H1 (cell line): ENCODE data around the gene PGK1. TPM values are rescaled to one million over a fixed set of nuclear protein-coding genes. Genes with fewer than 3 reads are reported as not detected.

ENCODE experiments used
- CTCF ChIA-PET: fragments of 300-600 bp; sonication (Branson Sonifier 250); formaldehyde crosslinking; loops from one replicate; lab custom pipeline; 2021; ENCODE audit not compliant: partially characterized antibody; lab: Charles Lee
- POLR2A ChIA-PET: fragments of 300-600 bp; sonication (Branson Sonifier 250); formaldehyde crosslinking; loops from one replicate; lab custom pipeline; 2021; ENCODE audit warnings: inconsistent platforms; ENCODE audit not compliant: partially characterized antibody; lab: Charles Lee
- DNase-seq, 2 experiments: peaks; one replicate each; pipeline versions ENCODE4 v3.0.0 to v3.0.0-alpha.2; 2010 to 2022; ENCODE audit warnings: low spot score in 2 of 2, low read depth in 1 of 2, mixed read lengths in 1 of 2
- FAIRE-seq: peaks from 2 replicates; lab custom pipeline; 2011; peaks lifted over from hg19 to GRCh38; lab: Jason Lieb, UNC
- H2AFZ ChIP-seq: 2 replicates; pipeline ENCODE4 v1.8.1; 2012; ENCODE audit warnings: low read length, inconsistent platforms
- H2AK5ac ChIP-seq: 2 replicates; pipeline ENCODE4 v1.6.1; 2013; ENCODE audit warnings: low read depth, low read length
- H2BK120ac ChIP-seq: replicated peaks from 2 replicates; pipeline ENCODE3; 2013; ENCODE audit warnings: low read depth, low read length, inconsistent platforms
- H2BK12ac ChIP-seq: 2 replicates; pipeline ENCODE4 v1.6.1; 2013; ENCODE audit warnings: low read depth, low read length
- H2BK15ac ChIP-seq: 2 replicates; pipeline ENCODE4 v1.6.1; 2013; ENCODE audit warnings: low read length
- H2BK20ac ChIP-seq: 2 replicates; pipeline ENCODE4 v1.6.1; 2013; ENCODE audit warnings: low read length
- H2BK5ac ChIP-seq: 2 replicates; pipeline ENCODE4 v1.6.1; 2013; ENCODE audit warnings: low read depth, low read length
- H3K14ac ChIP-seq: 2 replicates; pipeline ENCODE4 v1.6.1; 2013; ENCODE audit warnings: inconsistent platforms; ENCODE audit not compliant: insufficient read length
- H3K18ac ChIP-seq: 2 replicates; pipeline ENCODE4 v1.6.1; 2013; ENCODE audit warnings: low read length; ENCODE audit errors: extremely low read depth
- H3K23ac ChIP-seq: 2 replicates; pipeline ENCODE4 v1.6.1; 2013; ENCODE audit warnings: inconsistent platforms; ENCODE audit not compliant: insufficient read length
- H3K23me2 ChIP-seq: 2 replicates; pipeline ENCODE4 v1.6.1; 2013; ENCODE audit warnings: low read depth, low read length
- H3K27ac ChIP-seq: 2 replicates; pipeline ENCODE4 v1.6.1; 2011; ENCODE audit warnings: low read depth, low read length, inconsistent platforms
- H3K27me3 ChIP-seq, 4 experiments: replicated peaks in 1 of 4; 1 replicate in 1 of 4; 2 replicates in 3 of 4; pipeline versions ENCODE4 v1.6.1 to v1.8.1; 2011 to 2013; ENCODE audit warnings: low read length in 3 of 4, mild to moderate bottlenecking in 3 of 4, inconsistent platforms in 2 of 4, mixed read lengths in 2 of 4, moderate library complexity in 1 of 4; ENCODE audit not compliant: control insufficient read depth in 3 of 4, insufficient read depth in 3 of 4; ENCODE audit errors: extremely low read depth in 1 of 4
- H3K36me3 ChIP-seq, 4 experiments: 2 replicates each; pipeline versions ENCODE4 v1.6.1 to v1.8.1; 2011 to 2013; ENCODE audit warnings: mild to moderate bottlenecking in 4 of 4, low read length in 3 of 4, moderate library complexity in 2 of 4, control low read depth in 1 of 4, inconsistent platforms in 1 of 4; ENCODE audit not compliant: insufficient read depth in 4 of 4, control insufficient read depth in 2 of 4
- H3K4ac ChIP-seq: replicated peaks from 2 replicates; pipeline ENCODE3; 2013; ENCODE audit warnings: low read length, low read depth, mixed read lengths, inconsistent platforms; ENCODE audit not compliant: insufficient read length
- H3K4me1 ChIP-seq, 4 experiments: replicated peaks in 1 of 4; 1 replicate in 1 of 4; 2 replicates in 3 of 4; pipeline versions ENCODE4 v1.6.1 to v1.8.1; 2011 to 2013; ENCODE audit warnings: low read length in 3 of 4, inconsistent platforms in 2 of 4, mixed read lengths in 1 of 4; ENCODE audit not compliant: insufficient read depth in 4 of 4, control insufficient read depth in 3 of 4
- H3K4me2 ChIP-seq, 2 experiments: 2 replicates each; pipeline versions ENCODE4 v1.6.1 to v1.8.1; 2011 to 2013; ENCODE audit warnings: low read depth in 2 of 2, low read length in 2 of 2, control low read depth in 1 of 2, inconsistent platforms in 1 of 2, mild to moderate bottlenecking in 1 of 2; ENCODE audit not compliant: insufficient read depth in 1 of 2
- H3K4me3 ChIP-seq, 4 experiments: fragments of 200-600, 300-600 bp in 1 of 4; sonication (generic), shearing (Covaris generic), sonication (Bioruptor Twin) in 1 of 4; 2 replicates each; pipeline versions ENCODE4 v1.5.1 to v1.8.1; 2011 to 2016; ENCODE audit warnings: low read length in 4 of 4, low read depth in 3 of 4, control low read depth in 2 of 4, inconsistent platforms in 2 of 4, mild to moderate bottlenecking in 2 of 4, mixed read lengths in 1 of 4, moderate library complexity in 1 of 4; ENCODE audit not compliant: insufficient read depth in 2 of 4; ENCODE audit errors: extremely low read depth in 1 of 4
- H3K56ac ChIP-seq: replicated peaks from 2 replicates; pipeline ENCODE3; 2013; ENCODE audit warnings: low read depth, mild to moderate bottlenecking, mixed read lengths, low read length, inconsistent platforms; ENCODE audit not compliant: insufficient read length
- H3K79me1 ChIP-seq: 2 replicates; pipeline ENCODE4 v1.6.1; 2013; ENCODE audit warnings: low read depth, low read length, control low read depth
- H3K79me2 ChIP-seq, 2 experiments: 2 replicates each; pipeline versions ENCODE4 v1.6.1 to v1.8.1; 2012 to 2013; ENCODE audit warnings: low read length in 2 of 2, mild to moderate bottlenecking in 2 of 2, inconsistent platforms in 1 of 2; ENCODE audit not compliant: insufficient read depth in 2 of 2, control insufficient read depth in 1 of 2
- H3K9ac ChIP-seq, 4 experiments: replicated peaks in 1 of 4; 1 replicate in 1 of 4; 2 replicates in 3 of 4; pipeline versions ENCODE4 v1.6.1 to v1.8.1; 2011 to 2013; ENCODE audit warnings: low read depth in 3 of 4, low read length in 3 of 4, control low read depth in 2 of 4, mild to moderate bottlenecking in 2 of 4, moderate library complexity in 2 of 4, inconsistent platforms in 1 of 4; ENCODE audit errors: extremely low read depth in 1 of 4
- H3K9me3 ChIP-seq, 2 experiments: 2 replicates each; pipeline versions ENCODE4 v1.6.1 to v1.8.1; 2012 to 2013; ENCODE audit warnings: mild to moderate bottlenecking in 2 of 2, moderate library complexity in 2 of 2, control low read depth in 1 of 2, inconsistent platforms in 1 of 2, low read depth in 1 of 2, low read length in 1 of 2, mixed read lengths in 1 of 2; ENCODE audit not compliant: insufficient read depth in 2 of 2
- H4K20me1 ChIP-seq, 2 experiments: replicated peaks in 1 of 2; 2 replicates each; pipeline versions ENCODE3 to v1.8.1; 2011 to 2013; ENCODE audit warnings: inconsistent platforms in 2 of 2, low read length in 2 of 2, mild to moderate bottlenecking in 1 of 2; ENCODE audit not compliant: insufficient read depth in 2 of 2, control insufficient read depth in 1 of 2
- H4K5ac ChIP-seq: 2 replicates; pipeline ENCODE4 v1.6.1; 2013; ENCODE audit warnings: low read length, low read depth, mixed read lengths, inconsistent platforms; ENCODE audit not compliant: insufficient read length
- H4K8ac ChIP-seq: 2 replicates; pipeline ENCODE4 v1.8.0; 2013; ENCODE audit warnings: mild to moderate bottlenecking, moderate library complexity, low read length, inconsistent platforms; ENCODE audit not compliant: insufficient read depth; ENCODE audit errors: extremely low read depth
- H4K91ac ChIP-seq: replicated peaks from 2 replicates; pipeline ENCODE3; 2013; ENCODE audit warnings: low read length, mixed read lengths, inconsistent platforms; ENCODE audit not compliant: insufficient read length
- POLR2AphosphoS5 ChIP-seq: IDR thresholded peaks from 2 replicates; pipeline ENCODE4 v1.6.1; 2011; ENCODE audit warnings: low read depth, low read length
- polyA plus RNA-seq, 7 experiments: library from polyadenylated mRNA; depleted of rRNA in 3 of 7; stranded (reverse) in 5 of 7; unstranded in 2 of 7; fragments of >200 nt in 5 of 7; fragments of 200-250 nt in 2 of 7; gene quantifications; 1 replicate in 5 of 7; 2 replicates in 1 of 7; 4 replicates in 1 of 7; pipeline versions ENCODE4 v1.2.1 to v1.2.3, GENCODE V29; 2011 to 2013; ENCODE audit warnings: missing spikeins in 2 of 7, mixed read lengths in 2 of 7
- total RNA-seq: library from RNA; stranded (reverse); fragmentation: NEBNext Ultra II Directional; extraction: Animal tissue kit (Norgen Biotek cat#: 25700); gene quantifications from 2 replicates; pipeline ENCODE4 v1.2.1, GENCODE V29; 2021
- TF ChIP-seq, protein P1 (sequence below): IDR thresholded peaks from 2 replicates; pipeline ENCODE4 v1.6.1; 2011; ENCODE audit warnings: low read length, improper control_type of control experiment

PGK1 gene
- total and polyA plus RNA-seq, 2 of the 8 experiments (the other 6 are each of a cell fraction or from before 2014, with no cell fraction given): 328 to 427 TPM

DNA sequence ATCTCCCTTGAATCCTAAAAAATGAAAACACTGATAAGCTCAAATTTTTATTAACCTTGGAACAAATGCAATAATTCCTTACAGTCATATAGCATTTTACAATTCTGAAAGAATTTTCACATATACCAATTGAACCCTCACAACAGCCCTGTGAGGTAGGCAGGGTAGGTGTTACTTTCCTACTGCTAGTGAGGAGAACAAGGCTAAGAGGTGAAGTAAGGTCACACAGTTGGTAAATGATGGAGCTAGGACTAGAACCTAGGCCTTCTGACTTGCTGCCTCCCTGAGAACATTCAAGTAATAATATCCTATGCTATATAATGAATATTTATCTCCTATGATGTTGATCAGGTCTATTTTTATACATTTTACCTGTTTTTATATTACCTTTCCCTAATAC lies 25.7 kb downstream of the PGK1 start:
- no peak overlapping the region for H3K18ac ChIP-seq
- no peak overlapping the region for H3K14ac ChIP-seq
- H3K27ac ChIP-seq: no peak overlapping the region
- FAIRE-seq (no peak), DNase-seq (no peak)
- no peaks in the 10 kb centered on the region for H3K27me3 ChIP-seq
- no peak overlapping the region for H2BK12ac ChIP-seq
- TF ChIP-seq, protein P1, sequence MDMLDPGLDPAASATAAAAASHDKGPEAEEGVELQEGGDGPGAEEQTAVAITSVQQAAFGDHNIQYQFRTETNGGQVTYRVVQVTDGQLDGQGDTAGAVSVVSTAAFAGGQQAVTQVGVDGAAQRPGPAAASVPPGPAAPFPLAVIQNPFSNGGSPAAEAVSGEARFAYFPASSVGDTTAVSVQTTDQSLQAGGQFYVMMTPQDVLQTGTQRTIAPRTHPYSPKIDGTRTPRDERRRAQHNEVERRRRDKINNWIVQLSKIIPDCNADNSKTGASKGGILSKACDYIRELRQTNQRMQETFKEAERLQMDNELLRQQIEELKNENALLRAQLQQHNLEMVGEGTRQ: no peak
- peak; percentile 50; the same call in 1 of the 2 replicates for TF ChIP-seq POLR2AphosphoS5
- no peaks in the 10 kb centered on the region for H3K4me1 ChIP-seq
- no peak overlapping the region for H3K56ac ChIP-seq
- ChIA-PET CTCF (no interaction called here), POLR2A (interaction anchor here (1.2 to 4.0 kb wide), 5 partner anchors 10 to 384 kb away, joined by 3 to 24 read pairs (median 8); partner anchors contain the start of gene TAF9B)
- no peak overlapping the region for H3K23ac ChIP-seq
- no peaks in the 10 kb centered on the region for H4K20me1 ChIP-seq
- H4K91ac ChIP-seq: no peak overlapping the region
- H2AK5ac ChIP-seq: no peak overlapping the region
- no peak overlapping the region for H4K5ac ChIP-seq
- H3K79me1 ChIP-seq: no peaks in the 10 kb centered on the region
- H3K4me2 ChIP-seq: no peak overlapping the region
- no peak overlapping the region for H2BK20ac ChIP-seq
- no peak overlapping the region for H2BK5ac ChIP-seq
- no peaks in the 10 kb centered on the region for H3K23me2 ChIP-seq
- H3K79me2 ChIP-seq: no peaks in the 10 kb centered on the region; a peak in 1 of 4 replicates
- H2BK15ac ChIP-seq: no peak overlapping the region
- no peak overlapping the region for H3K4ac ChIP-seq
- H3K9ac ChIP-seq: no peak overlapping the region
- no peak overlapping the region for H2AFZ ChIP-seq
- H4K8ac ChIP-seq: no peak overlapping the region
- no peak overlapping the region for H2BK120ac ChIP-seq
- H3K4me3 ChIP-seq: no peak overlapping the region
- no peaks in the 10 kb centered on the region for H3K9me3 ChIP-seq
- peaks cover 1 to 64% (median 11%) of the 10 kb centered on the region in 4 experiments; a peak in 7 of 8 replicates for H3K36me3 ChIP-seq
